ENCODE results near the gene SSH2. TPM values are rescaled to one million over a fixed set of nuclear protein-coding genes. Genes with fewer than 3 reads are reported as not detected.

SSH2 gene
- total RNA-seq, 2 donors from 2014 or later, result 36.1 to 41.5 TPM

DNA sequence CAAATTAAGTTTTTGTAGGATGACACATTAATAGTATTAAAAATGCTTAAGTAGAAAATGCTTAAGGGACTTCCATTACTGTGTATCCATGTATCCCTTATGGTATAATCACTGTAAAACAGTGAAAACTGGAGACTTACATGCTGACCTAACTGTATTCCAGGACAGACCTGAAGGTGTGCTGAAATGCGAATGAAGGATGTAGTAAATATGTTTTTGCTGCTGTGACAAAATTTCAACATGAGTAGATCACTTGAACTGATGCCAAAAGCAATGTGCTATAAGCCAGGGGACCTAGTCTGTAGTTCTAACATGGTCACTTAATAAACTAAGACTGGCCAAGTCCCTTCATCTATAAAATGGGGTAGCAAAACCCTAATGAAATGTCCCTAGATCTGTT lies 165.3 kb downstream of the SSH2 start:
- DNase-seq, result no peak
- intact Hi-C loops (cut with DNase I, micrococcal nuclease), result no loop called here
- no peak for ATAC-seq

DNA sequence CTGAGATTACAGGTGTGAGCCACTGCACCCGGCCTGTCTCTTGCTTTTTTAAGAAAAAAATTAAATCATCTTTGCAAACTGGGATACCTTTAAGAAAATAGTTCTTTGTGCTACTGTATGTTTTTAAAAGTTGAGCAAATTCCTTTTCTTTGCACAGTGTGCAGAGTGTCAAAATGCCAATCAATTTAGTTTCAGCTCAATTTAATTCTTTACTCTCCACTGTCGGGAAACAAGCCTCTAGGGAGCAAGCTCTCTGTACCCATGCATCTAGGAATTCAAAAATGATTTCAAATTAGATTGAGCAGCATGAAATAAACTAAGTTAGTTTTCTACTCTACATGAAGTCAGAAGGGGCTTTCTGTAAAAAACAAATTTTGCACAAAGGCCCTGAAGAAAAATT lies 165.8 kb downstream of the SSH2 start:
- DNase-seq, result no peak
- ATAC-seq, result no peak
- intact Hi-C loops (cut with DNase I, micrococcal nuclease), result no loop called here

DNA sequence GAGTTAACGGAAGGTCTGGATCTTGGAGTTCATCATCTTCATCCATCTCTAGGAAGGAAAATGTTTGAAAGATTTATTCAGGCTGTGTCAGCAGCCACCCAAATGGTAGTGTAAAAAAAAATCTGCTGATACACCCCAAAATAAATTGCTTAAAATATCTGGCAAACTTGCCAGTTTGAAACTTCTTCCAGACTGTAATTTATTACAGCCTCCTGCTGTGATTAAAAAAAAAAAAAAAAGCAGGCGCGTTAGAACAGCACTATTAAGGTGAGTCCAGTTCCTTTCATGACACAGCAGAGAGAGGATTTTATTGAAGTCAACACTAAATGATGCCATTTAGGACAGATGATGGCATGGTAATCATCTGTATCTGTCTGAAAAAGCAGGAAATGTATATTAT lies 166.8 kb downstream of the SSH2 start:
- ATAC-seq (no peak), DNase-seq (no peak)
- intact Hi-C loops (cut with DNase I, micrococcal nuclease), result no loop called here

DNA sequence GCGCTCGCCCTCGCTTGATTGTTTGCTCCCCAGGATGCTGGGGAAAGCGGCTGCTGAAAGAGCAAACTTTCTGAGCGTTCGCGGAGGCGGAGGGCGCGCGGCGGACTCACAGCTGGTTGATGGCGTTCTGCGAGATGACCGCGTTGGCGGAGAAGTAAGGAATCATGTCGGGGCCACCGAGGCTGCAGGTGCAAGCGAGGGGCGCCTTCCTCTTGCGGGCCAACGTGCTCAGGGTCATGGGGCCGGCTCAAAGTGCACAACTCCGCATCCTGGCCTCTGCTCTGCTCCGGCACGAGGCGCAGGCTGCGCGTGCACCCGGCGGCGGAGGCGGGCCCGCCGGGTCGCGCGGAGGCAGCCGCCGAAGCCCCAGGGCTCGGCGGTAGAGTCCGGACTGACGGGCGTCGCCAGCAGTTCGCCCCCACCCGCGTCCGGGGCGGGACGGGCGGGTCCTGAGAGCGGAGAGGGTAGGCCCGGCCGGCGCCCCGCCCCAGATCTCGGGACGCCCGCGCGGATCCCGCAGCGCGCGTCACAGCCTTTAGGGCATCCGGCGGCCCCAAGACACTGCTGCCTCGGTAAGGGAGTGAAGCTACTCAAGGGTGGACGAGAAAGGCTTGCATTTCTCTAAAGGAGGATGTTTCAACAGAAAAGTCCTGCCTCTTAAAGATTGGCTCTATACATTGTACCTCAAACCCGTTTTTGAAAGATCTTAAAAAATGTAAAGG lies 168.8 kb downstream of the SSH2 start:
- DNase-seq (peak; percentile 84 to 88), ATAC-seq (peak; percentile 97)
- intact Hi-C loops (cut with DNase I, micrococcal nuclease), result no loop called here

DNA sequence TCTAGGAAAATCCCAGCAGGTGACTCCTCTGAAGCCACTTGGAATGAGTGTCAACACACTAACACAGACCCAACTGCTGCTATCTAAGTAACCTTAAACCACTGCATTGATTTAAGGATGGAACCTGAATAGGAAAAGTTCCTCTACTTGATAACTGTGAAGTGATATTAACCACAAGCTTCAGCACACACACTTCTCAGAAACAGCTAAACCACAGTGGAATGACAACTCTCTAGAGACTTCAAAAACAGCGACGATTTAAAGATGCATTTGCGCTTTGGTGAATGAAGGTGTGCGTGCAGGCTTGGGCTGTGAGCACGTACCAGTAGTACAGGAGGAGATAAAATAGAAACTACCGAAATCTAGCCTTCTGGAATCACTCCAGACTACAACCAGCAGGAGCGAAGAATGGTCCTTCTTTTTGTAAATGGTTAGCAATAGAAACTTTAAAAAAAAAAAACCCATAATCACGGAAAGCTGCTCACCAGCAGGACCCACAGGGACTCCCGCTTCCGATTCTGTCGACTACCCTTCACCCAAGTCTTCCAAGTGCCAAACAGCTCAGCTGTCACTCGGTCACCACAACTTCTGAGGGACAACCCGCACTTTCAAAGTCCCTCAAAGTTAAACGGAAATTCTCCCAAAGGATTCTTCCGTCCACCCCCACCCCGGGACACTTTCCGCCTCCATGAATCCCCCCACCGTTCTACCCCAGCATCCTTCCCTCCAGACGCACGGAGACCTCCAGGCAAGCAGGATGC lies 169.6 kb downstream of the SSH2 start:
- intact Hi-C loops (cut with DNase I, micrococcal nuclease), result no loop called here
- DNase-seq (no peak), ATAC-seq (no peak)

DNA sequence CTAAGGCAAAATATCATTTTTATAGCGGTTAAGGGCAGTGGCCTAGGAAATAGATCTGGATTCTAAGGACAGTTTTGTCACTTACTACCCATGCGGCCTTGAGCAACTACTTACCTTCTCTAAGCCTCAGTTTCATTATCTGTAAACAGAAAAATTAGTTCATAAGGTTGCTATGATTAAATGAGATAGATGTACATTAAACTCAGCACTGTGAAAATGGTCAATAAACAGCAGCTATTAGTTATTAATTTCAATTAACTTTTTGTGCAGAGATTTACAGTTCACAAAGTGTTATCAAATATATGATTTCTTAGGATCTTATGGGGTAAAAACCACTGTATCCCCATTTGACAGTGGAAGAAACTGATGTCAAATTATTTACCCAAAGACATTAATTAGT lies 171.8 kb downstream of the SSH2 start:
- intact Hi-C loops (cut with DNase I, micrococcal nuclease), result no loop called here
- ATAC-seq (no peak), DNase-seq (no peak)

DNA sequence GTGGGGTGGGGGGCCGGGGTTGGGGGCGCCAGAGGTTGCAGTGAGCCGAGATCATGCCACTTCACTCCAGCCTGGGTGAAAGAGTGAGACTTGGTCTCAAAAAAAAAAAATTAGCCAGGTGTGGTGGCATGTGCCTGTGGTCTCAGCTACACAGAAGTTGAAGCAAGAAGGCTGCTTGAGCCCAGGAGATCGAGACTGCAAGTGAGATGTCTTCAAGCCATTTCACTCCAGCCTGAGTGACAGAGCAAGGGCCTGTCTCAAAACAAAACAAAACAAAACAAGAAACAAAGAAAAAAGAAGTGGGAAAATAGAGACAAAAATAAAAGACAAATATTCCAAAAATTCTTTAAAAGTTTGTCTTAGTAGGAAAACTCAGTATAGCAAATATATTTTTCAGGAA lies 172.2 kb downstream of the SSH2 start:
- DNase-seq (no peak), ATAC-seq (no peak)
- intact Hi-C loops (cut with DNase I, micrococcal nuclease), result no loop called here

DNA sequence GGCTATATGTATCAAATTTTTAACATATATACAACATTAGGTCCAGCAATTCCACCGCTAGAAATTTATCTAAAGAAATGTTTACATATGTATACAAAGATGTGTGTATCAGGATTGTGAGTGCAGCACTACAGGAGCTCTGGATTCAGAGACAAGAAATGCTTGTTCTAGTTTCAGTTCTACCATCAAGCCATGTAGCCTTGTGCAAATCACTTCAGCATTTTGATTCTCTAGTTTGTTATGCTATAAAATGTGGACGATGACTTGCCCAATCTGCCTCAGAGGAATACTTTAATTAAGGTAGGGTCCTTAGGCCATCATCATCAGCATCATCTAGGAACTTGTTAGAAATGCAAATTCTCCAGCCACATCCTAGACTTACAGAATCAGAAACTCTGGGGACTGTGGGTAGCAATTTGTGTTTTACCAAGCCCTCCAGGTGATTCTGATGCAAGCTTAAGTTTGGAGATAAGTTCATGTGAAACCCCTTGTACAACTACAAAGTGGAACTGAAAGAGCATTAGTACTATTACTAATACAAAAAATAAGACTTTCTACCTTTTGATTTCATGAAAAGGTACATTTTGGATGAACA lies 176.1 kb downstream of the SSH2 start:
- ATAC-seq, result no peak
- intact Hi-C loops (cut with DNase I, micrococcal nuclease), result no loop called here
- no peak for DNase-seq

DNA sequence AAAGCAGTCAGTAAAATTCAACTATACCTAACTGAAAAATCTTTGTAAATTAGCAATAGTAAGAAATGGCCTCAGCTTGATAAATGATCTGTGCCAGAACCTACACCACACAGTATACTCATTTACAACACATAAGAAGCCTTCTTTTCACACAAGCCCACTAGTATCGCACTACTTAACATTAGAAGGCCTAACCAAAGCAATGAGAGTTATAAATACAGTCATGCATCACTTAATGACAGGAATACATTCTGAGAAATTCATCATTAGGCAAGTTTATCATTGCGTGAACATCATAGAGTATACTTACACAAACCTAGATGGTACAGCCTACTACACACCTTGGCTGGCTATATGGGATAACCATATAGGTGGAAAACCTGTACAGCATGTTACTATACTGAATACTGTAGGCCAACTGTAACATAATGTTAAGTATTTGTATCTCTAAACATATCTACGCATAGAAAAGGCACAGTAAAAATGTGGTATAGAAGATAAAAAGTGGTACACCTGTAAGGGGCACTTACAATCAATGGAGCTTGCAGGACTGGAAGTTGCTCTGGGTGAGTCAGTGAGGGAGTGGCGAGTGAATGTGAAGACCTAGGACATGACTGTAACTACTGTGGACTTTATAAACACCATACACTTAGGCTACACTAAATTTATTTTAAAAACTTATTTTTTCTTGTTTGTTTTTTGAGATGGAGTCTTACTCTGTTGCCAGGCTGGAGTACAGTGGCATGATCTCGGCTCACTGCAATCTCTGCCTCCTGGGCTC lies 180.8 kb downstream of the SSH2 start:
- no peak for DNase-seq
- no peak for ATAC-seq
- intact Hi-C loops (cut with DNase I, micrococcal nuclease), result no loop called here

DNA sequence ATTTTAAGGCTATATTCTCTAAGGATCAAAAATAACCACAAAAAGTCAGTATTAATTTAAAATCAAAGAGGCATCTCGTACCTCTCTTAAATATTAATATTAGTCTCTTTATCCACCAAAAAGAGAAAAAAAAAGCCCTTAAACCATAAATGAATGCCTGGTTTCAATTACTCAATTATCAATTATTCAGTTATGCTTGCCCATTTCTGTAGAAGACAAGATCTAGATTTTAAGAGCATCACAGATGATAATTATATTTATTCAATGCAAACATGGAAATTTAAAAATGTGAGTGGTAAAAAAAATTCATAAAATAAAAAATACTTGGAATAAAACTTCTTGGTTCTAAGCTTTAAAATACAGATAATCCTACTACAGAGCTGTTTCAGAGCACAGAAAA lies 181.6 kb downstream of the SSH2 start:
- ATAC-seq (no peak), DNase-seq (no peak)
- intact Hi-C loops (cut with DNase I, micrococcal nuclease), result no loop called here

DNA sequence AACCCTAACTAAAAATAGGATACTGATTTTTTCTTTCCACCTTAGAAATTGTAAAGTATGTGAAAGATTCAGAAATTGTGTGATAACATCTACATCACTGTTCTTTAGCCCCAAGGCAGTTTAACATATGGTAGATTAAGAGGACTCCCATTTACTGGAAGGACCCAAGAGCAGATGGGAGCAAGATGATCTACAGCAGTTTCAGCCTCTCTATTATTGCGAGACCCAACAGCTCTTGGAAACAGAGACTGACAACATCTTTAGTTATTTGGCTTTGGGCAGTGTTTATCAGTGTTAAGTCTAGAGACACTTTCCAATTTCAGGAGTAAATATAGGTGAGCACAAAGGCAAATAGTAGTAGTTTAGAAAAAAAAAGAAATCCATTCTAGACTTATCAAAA lies 182.4 kb downstream of the SSH2 start:
- no peak for DNase-seq
- intact Hi-C loops (cut with DNase I, micrococcal nuclease), result no loop called here
- no peak for ATAC-seq

DNA sequence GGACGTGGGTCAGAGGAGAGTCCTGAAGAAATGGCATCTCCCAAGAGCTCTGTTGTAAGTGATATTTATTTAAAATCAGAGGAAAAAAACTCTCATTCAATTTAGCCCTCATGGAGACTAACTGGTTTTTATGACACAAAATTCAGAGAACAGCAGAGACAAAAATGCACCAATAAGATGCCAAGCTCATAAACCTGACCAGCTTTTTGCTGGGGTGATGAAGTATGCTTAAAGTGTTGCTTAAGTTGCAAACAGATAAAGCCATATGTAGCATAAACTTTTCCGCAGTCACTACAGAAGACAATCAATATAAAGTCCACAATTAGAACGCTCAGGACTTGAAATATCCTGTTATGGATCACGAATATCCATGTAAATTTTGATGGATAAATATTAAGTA lies 183.4 kb downstream of the SSH2 start:
- DNase-seq (no peak), ATAC-seq (no peak)
- intact Hi-C loops (cut with DNase I, micrococcal nuclease), result no loop called here

DNA sequence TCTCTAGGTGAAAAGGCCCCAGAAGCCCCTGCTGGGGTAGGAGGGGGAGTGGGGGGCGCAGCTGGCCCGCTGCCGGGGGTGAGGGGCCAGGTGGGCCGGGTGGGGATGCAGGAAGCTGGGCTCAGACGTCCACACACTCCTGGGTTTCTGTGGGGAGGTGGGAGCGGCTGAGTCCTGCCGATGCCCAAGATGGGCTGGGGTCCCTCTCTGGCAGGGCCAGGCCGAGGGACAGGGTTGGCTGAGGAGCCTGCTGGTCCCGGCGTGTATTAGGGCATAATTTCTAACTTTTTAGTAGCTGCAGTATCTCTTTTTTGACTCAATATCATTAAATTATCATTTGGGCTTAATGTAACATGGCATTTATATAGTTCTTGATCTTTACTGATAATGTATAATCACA lies 185.9 kb downstream of the SSH2 start:
- intact Hi-C loops (cut with DNase I, micrococcal nuclease), result no loop called here
- no peak for ATAC-seq
- DNase-seq, result no peak

DNA sequence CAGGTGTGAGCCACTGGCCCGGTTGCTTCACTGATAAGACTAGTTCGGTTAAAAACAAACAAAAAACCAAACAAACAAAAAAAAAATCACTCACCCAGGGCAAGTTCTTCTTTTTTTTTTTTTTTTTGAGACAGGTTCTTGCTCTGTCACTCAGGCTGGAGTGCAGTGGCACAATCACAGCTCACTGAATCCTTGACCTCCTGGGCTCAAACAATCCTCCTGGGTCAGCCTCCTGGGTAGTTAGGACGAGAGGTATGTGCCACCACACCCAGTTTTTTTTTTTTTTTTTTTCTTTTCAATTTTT lies 187.9 kb downstream of the SSH2 start:
- no peak for ATAC-seq
- intact Hi-C loops (cut with DNase I, micrococcal nuclease), result no loop called here
- DNase-seq, result no peak

DNA sequence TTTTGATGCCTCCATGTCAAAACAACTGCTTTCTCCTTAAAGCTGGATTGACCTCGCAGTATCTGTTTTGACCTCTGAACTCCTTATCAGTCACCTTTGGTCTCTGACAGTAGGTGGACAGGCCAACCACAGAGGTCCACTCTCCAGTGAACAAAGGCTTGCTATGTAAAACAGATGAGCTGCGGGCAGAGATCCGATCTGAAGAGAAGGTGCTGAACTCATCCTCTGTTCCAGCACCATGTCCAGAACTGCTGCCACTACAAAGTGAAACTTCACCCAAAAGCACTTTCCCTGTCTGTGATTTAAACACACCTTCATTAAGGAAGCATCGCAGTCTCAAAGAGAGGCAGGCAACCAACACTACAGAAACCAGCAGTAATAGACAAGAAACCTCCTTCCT lies 190.0 kb downstream of the SSH2 start:
- DNase-seq (no peak), ATAC-seq (no peak)
- intact Hi-C loops (cut with DNase I, micrococcal nuclease), result no loop called here

DNA sequence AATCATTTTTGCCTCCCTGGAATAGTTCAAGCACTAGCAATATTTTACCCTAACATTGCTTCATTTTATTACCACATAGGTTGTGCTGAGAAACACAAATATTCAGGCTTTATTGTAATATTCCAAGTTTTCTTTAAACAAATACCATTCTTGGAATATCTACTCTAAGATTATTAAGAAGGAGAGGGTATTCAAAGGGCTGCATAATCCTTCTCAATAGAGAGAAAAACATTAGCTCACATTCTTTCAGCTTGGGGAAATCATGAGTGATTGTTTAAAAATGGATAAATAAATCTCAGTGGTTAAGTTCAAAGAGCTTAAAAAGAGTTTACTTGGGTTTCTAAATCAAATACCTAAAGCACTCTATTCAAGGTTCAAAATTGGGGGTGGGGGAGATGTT lies 195.4 kb downstream of the SSH2 start:
- DNase-seq, result no peak
- ATAC-seq, result no peak
- intact Hi-C loops (cut with DNase I, micrococcal nuclease), result no loop called here

DNA sequence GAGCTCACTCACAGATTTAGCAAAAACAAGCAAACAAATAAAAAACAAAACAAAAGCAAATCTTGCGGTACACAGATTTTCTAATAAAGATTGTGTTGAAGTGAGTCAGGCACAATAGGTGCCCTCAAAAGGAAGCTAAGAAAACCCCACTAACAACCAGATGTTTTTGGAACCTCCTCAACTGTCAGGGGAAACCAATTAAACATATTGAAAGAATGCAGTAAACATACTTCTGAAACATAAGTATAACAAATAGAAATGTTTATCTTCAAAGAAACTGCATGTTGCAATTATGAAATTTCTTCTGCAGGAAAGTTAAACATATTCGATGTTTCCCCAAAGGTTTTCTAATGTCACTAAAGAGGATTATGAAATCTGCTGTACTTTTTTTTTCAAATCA lies 196.9 kb downstream of the SSH2 start:
- intact Hi-C loops (cut with DNase I, micrococcal nuclease), result no loop called here
- no peak for DNase-seq
- no peak for ATAC-seq

DNA sequence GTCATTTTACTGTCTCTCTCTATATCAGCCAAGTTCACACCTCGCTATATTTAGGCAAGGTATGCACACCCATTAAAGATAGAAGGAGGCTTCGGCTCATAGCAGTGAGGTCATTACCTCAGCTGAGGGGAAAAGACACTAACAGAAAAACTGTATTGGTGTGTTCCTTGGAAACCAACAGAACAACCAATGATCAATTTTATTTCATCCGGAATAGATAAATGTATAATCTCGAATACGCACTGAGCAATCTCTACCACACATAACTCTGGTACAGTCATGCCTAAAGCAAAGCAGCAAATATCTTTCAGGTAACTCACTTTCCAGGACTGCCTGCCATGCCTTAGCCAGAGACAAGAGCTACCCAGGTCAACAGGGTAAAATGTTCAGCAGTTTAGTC lies 197.4 kb downstream of the SSH2 start:
- intact Hi-C loops (cut with DNase I, micrococcal nuclease), result no loop called here
- no peak for DNase-seq
- ATAC-seq, result no peak

DNA sequence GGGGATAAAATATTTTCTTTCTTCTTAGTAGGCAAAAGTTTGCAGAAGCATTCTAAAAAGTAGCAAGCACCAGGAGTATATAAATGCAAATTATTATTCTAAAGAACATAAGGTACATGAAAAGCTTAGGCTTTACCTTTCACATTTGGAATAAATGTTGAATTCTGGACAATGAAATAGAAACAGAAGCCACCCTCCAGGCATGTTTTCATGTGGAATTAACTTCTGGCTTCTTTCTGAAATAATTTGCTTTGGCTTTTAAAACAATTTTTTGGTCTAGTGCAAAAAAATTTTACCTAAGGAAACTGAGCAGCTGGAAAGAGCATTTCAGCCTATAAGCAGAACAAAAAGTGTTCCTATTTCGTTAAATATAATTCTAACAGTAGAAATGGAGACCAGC lies 197.8 kb downstream of the SSH2 start:
- no peak for ATAC-seq
- intact Hi-C loops (cut with DNase I, micrococcal nuclease), result no loop called here

DNA sequence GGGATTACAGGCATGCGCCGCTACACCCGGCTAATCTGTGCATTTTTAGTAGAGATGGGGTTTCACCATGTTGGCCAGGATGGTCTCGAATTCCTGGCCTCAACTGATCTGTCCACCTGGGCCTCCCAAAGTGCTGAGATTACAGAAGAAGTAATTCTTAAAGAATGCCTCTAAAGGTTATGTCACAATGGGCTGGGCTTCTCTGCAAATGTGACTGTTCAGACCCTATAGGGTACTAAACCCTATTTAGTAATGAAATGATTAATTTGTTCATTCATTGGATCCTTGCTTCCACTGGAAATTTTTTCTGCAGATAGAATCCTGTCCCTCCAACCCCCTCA lies 198.5 kb downstream of the SSH2 start:
- ATAC-seq (no peak), DNase-seq (no peak)
- intact Hi-C loops (cut with DNase I, micrococcal nuclease), result no loop called here

More for the DNA sequence above, 197.8 kb downstream of the SSH2 start:
- DNase-seq, result no peak
